ENCODE measurements around the gene ZNF93.
A peak's percentile ranks its signal among the peaks of the same experiment; 100 is the strongest.
"Not testable (repeated sequence)": the region's sequence is repeated elsewhere in the genome, so short reads cannot be mapped to it uniquely, and the experiment has no call there.

The ZNF93 gene

DNA sequence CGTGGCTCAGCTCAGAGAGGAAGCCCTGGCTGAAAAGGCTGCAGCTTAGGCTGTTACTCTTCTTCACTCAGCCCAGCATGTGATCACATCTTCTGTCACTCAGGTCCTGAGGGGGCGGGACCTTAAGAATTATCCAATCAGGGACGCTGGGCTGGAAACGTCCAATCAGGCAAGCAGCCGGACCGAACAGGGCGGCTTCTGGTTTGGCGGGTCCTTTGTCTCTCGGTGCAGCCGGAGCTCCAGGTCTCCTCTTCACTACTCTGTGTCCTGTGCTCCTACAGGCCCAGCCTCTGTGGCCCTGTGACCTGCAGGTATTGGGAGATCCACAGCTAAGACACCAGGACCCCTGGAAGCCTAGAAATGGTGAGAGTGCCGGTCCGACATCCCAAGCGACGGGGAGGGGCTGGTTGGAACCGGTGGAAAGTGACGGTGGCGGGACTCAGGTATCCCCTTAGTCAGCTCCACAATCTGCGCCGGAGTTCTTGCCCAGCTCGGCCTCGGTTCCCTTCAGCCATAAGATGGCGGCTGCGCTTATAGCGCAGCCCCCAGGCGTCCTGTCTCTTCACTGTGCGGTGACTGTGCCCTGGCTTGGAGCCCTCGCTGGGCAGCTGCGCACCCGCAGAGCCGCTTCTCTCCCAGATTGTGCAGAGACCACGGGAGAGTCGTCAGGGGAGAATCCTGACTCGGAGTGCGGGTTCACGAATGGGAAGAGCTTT lies at the start of gene ZNF93:
Gene ZNF93 (plus strand): TSS at position 218 of the 716 bp plus-strand sequence. CDS start 143 bp downstream, at position 361.
- DNase-seq: peak; percentile 93

DNA sequence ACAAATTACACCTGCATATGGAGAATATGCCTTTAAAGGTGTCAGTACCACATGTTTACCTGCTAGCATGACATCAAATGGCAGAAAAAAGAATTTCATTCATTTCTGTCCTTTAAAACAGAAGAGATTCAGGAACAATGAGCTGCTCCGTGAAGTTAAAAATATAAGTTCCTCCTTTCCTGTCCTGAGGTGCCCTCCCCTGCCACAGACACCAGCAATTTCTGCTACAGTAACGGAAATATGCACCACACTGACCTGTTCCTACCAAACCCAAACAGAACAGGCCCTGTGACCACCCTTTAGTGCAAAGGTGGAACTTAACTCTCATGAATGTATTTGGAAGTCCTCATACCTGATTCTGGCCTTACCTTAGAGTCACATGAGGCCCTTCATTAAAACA lies 49.0 kb upstream of the ZNF93 start:
- DNase-seq: not testable (repeated sequence)

- no peak for DNase-seq
Observed at GRCh38 chr19:19858751-19859150, 42.0 kb upstream of the ZNF93 start.

DNA sequence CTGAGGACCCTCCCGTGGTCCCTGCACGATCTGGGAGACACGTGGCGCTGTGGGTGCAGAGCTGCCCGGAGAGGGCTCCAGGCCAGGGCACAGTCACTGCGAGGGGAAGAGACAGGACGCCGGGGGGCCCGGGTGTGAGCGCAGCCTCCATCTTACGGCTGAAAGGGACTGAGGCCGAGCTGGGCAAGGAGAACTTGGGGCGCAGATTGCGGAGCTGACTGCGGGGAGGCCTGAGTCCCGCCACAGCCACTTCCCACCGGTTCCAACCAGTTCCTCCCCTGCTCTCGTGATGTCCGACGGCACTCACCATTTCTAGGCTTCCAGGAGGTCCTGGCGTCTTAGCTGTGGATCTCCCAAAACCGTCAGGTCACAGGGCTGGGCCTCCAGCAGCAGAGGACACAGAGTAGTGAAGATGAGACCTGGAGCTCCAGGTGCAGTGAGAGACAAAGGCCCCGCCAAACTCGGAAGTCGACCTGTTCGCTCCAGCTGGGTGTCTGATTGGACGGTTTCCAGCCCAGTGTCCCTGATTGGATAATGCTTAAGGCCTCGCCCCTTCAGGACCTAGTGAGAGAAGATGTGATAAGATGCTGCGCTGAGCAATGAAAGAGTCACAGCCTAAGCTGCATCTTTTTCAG lies 39.9 kb upstream of the ZNF93 start:
- DNase-seq: peak; percentile 68

GRCh38 chr19:19865750-19866610 lies 34.8 kb upstream of the ZNF93 start, which contains the start of gene ZNF253:
Gene ZNF253 (plus strand): TSS chr19:19865882. CDS start chr19:19865997, 115 bp downstream.
- DNase-seq: peak; percentile 95

- DNase-seq: peak; percentile 74
Observed at GRCh38 chr19:19866611-19867248, 34.0 kb upstream of the ZNF93 start.

- not testable (repeated sequence) for DNase-seq
Observed at GRCh38 chr19:19870086-19870485, 30.7 kb upstream of the ZNF93 start.

DNA sequence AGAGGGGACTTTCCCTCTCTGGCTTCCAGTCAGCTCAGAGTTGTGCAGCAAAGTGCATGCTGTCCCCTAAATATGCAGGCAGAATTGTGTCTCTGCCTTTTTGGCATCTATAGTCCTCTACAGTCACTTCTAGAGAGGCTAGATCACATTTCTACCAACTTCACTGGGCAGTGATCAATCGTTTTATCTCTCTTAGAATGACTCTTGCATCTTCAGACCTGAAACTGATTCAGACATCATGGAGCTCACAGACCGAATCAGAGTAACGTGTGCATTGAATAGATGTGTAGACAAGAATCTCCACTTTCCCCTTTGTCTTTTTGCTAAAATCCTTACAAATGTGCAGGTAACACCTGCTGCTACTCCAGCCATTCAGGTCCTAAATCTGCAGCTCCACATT lies 28.8 kb upstream of the ZNF93 start:
- DNase-seq: no peak

DNA sequence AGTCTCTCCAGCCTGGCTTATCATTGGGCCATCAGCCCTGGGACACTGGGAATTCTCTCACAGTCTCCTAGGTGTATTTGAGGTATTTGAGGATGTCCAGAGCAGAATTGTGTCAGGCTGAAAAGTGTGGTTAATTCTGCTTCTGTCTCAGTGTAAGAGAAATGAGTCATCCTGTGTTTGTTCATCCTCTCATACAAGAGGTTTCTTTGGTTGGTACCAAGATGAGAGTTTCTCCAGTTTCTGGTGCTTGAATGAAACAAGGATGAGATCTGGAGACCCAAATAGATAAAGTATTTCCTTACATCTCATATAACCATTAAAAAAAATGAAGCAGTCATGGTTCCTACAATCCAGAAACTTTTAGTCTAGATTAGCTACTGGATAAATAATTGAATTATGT lies 27.4 kb upstream of the ZNF93 start:
- DNase-seq: no peak

DNA sequence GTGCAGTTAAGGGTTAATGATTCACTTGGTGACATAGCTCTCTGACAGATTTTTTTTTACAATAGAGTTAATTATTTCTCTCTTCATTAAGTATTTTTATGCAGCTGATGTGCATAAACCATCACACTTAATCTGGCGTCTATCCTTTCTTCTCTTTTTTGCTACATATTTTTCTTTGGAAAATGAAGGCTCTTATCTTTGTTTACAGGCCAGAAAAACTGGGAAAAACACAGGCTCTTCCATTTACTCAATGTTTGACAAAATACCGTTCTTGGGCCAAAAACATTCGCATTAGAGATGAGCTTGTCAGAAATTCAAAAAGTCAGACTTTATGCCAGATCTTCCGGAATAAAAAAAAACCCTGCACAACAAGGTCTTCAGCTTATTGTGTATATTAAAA lies 23.0 kb upstream of the ZNF93 start:
- no peak for DNase-seq

DNA sequence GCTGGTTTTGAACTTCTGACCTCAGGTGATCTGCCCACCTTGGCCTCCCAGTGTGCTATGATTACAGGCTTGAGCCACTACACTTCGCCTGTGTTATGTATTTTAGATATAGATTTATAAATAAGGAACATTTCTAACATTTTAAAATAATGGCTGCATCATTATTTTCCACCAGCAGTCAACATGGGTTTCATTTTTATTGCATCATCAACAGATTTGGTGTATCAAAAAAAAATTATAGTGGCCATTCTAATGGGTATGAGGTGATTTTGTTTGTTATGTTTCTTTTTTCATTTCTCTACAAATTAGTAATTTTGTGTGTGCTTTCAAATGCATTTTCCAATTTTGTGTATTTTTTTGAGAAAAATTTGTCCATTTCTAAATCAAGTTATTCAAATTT lies 16.2 kb upstream of the ZNF93 start:
- DNase-seq: no peak

- DNase-seq: not testable (repeated sequence)
Observed at GRCh38 chr19:19892055-19892941, 8.4 kb upstream of the ZNF93 start.

DNA sequence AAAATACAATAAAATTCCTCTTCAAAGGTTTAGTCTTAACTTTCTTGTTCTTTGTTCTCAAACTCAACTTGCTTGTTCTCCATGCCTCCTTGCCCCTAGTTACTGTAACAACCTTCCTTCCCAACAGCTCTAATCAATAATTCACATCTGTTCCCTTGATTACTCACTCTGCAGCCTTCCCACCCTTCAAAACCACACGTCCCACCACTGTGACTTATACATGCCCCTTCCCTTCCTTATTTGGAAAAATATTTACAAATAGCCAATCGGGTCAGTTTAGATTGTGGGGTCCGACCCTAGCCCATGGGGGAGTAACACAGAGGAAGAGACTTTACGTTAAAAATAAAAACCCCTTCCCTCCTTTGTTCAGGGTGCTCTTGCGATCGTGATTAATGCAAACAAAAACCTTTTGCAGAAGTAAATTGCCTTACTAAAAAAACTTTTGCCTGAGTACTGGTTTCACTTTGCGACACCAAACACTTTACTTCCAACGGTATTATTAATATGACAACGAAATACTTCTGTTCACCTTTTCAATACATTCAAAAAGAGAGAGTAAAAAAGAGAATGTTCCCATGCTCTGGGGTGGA lies 512 bp upstream of the ZNF93 start:
- no peak for DNase-seq

DNA sequence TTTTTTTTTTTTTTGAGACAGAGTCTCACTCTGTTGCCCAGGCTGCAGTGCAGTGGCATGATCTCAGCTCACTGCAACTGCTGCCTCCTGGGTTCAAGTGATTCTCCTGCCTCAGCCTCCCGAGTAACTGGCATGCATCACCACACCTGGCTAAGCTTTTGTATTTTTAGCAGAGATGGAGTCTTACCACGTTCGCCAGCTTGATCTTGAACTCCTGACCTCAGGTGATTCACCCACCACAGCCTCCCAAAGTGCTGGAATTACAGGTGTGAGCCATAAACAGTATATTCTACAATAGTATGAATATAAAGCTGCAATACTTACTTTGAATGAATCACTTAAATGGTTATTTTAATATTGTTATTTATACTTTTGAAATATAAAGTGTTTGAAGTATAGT lies 6.8 kb downstream of the ZNF93 start:
- not testable (repeated sequence) for DNase-seq

- DNase-seq: no peak
Observed at GRCh38 chr19:19909654-19910053, 8.9 kb downstream of the ZNF93 start.

- DNase-seq: no peak
Observed at GRCh38 chr19:19911150-19911549, 10.4 kb downstream of the ZNF93 start.

DNA sequence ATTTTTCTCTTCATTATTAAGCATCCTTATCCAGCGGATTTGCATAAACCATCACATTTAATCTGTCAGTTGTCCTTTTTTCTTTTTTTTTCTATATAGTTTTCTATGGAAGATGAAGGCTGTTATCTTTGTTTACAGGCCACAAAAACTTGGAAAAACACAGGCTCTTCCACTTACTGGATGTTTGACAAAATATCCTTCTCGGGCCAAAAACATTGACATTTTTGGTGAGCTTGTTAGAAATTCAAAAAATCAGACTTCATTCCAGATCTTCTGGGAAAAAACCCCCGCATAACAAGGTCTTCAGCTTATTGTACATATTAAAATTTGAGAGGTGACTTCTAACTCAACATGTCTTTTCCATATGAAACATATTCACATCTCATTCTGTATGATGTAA lies 13.8 kb downstream of the ZNF93 start:
- no peak for DNase-seq

DNA sequence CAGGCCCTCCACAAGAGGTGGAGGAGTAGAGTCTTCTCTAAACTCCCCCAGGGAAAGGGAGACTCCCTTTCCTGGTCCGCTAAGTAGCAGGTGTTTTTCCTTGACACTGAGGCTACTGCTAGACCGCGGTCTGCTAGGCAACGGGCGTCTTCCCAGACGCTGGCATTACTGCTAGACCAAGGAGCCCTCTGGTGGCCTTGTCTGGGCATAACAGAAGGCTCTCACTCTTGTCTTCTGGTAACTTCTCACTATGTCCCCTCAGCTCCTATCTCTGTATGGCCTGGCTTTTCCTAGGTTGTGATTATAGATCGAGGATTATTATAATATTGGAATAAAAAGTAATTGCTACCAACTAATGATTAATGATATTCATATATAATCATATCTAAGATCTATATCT lies 29.7 kb downstream of the ZNF93 start:
- peak; percentile 67 for DNase-seq

DNA sequence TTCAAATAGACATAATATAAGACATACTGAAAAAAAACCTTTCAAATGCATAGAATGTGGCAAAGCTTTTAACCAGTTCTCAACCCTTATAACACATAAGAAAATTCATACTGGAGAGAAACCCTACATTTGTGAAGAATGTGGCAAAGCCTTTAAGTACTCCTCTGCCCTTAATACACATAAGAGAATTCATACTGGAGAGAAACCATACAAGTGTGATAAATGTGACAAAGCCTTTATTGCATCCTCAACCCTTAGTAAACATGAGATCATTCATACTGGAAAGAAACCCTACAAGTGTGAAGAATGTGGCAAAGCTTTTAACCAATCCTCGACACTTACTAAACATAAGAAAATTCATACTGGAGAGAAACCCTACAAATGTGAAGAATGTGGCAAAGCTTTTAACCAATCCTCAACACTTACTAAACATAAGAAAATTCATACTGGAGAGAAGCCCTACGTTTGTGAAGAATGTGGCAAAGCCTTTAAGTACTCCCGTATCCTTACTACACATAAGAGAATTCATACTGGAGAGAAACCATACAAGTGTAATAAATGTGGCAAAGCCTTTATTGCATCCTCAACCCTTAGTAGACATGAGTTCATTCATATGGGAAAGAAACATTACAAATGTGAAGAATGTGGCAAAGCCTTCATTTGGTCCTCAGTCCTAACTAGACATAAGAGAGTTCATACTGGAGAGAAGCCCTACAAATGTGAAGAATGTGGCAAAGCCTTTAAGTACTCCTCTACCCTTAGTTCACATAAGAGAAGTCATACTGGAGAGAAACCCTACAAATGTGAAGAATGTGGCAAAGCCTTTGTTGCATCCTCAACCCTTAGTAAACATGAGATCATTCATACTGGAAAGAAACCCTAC lies 32.9 kb downstream of the ZNF93 start:
- DNase-seq: not testable (repeated sequence)

- no peak for DNase-seq
Observed at GRCh38 chr19:19937403-19937802, 36.7 kb downstream of the ZNF93 start.

GRCh38 chr19:19938449-19938848 lies 37.7 kb downstream of the ZNF93 start:
- DNase-seq: no peak

Data from activated CD8-positive, alpha-beta memory T cell treated with anti-CD3 and anti-CD28 coated beads for 24 hours (primary cell).